Adipocyte (in vitro differentiated cells): ENCODE measurements around the gene CEP72.

ENCODE experiments used
- DNase-seq: peaks from one replicate; pipeline ENCODE4 v3.0.0-alpha.2; 2015; ENCODE audit warnings: low read depth
- H3K27me3 ChIP-seq: replicated peaks from 2 replicates; pipeline ENCODE4 v1.7.0; 2013; ENCODE audit warnings: mild to moderate bottlenecking, low read length, moderate library complexity; ENCODE audit not compliant: control insufficient read depth, insufficient read depth
- H3K36me3 ChIP-seq: 2 replicates; pipeline ENCODE4 v1.7.0; 2013; ENCODE audit warnings: low read length, mild to moderate bottlenecking, moderate library complexity; ENCODE audit not compliant: control insufficient read depth, insufficient read depth, severe bottlenecking
- H3K4me1 ChIP-seq: 2 replicates; pipeline ENCODE4 v1.7.0; 2013; ENCODE audit warnings: mild to moderate bottlenecking, low read length, moderate library complexity; ENCODE audit not compliant: control insufficient read depth, insufficient read depth
- H3K4me3 ChIP-seq: 2 replicates; pipeline ENCODE4 v1.7.0; 2013; ENCODE audit warnings: mild to moderate bottlenecking, low read length, moderate library complexity
- H3K9ac ChIP-seq: 2 replicates; pipeline ENCODE4 v1.7.0; 2013; ENCODE audit warnings: mild to moderate bottlenecking, low read length, moderate library complexity
- H3K9me3 ChIP-seq: 2 replicates; pipeline ENCODE4 v1.7.0; 2013; ENCODE audit warnings: mild to moderate bottlenecking, low read length, moderate library complexity; ENCODE audit not compliant: control insufficient read depth

CEP72 gene

GRCh38 chr5:664994-665360 is 52.8 kb downstream of the CEP72 start:
- Histone ChIP-seq H3K27me3 (no peaks in the 10 kb centered on the region), H3K9ac (no peak overlapping the region), H3K4me3 (no peak overlapping the region), H3K36me3 (no peaks in the 10 kb centered on the region), H3K4me1 (no peaks in the 10 kb centered on the region), H3K9me3 (no peaks in the 10 kb centered on the region)
- no peak for DNase-seq

DNA sequence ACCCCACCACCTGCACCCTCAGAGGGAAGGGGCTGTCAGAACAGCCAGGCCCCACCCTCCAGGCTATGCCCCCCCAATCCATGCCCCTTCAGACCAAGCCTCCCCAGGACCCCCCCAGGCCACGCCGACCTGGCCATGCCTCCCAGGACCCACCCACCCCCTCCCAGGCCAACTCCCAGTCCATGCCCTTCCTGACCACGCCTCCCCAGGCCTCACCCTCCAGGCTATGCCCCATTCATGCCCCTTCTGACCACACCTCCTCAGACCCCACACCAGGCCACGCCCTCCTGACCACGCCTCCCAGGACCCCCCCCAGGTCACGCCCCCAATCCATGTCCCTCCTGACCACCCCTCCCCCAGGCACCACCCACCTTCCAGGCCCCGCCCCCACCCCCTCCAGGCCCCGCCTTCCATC is 53.4 kb downstream of the CEP72 start:
- Histone ChIP-seq H3K36me3 (no peaks in the 10 kb centered on the region), H3K27me3 (no peaks in the 10 kb centered on the region), H3K4me1 (no peaks in the 10 kb centered on the region), H3K4me3 (no peak overlapping the region), H3K9ac (no peak overlapping the region), H3K9me3 (no peaks in the 10 kb centered on the region)
- no peak for DNase-seq

GRCh38 chr5:665956-666711 is 54.0 kb downstream of the CEP72 start:
- no peaks in the 10 kb centered on the region for H3K4me1 ChIP-seq
- no peaks in the 10 kb centered on the region for H3K9me3 ChIP-seq
- no peak overlapping the region for H3K4me3 ChIP-seq
- H3K27me3 ChIP-seq, result no peaks in the 10 kb centered on the region
- no peak overlapping the region for H3K9ac ChIP-seq
- H3K36me3 ChIP-seq, result no peaks in the 10 kb centered on the region
- DNase-seq, result no peak

DNA sequence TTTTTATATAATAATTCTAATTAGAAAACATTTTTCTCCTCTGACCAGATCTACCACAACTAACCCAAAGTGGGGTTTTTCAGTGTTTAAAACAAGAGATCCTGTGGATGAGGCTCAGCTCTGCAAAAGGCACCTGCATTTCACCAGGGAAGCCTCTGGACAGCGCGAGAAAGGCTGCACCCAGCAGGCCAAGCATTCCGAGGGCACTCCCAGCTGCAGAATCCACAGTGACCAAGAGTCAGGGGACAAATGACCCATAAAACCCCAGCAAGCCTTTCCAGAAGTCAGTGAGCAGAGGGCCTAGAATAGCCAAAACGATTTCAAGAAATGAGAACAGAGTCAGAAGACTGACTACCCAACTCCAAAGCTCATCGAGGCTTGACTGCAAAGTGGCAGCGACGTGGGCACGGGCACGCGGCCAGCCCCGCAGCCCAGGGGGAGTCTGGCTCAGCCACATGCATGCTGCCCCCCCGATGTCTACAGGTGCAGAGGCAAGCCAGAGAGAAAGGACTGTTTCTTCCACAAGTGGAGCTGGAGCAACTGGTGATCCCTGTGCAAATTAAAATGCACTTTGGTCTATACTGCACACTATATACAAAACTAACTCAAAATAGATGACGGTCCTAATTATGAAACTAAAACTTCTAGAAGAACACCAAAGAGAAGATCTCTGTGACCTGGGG is 54.8 kb downstream of the CEP72 start:
- no peaks in the 10 kb centered on the region for H3K9me3 ChIP-seq
- H3K9ac ChIP-seq, result no peak overlapping the region
- H3K4me1 ChIP-seq, result peaks cover 8% of the 10 kb centered on the region
- H3K36me3 ChIP-seq, result no peaks in the 10 kb centered on the region
- H3K27me3 ChIP-seq, result no peaks in the 10 kb centered on the region
- no peak overlapping the region for H3K4me3 ChIP-seq
- DNase-seq, result no peak

GRCh38 chr5:668283-668995 is 56.3 kb downstream of the CEP72 start:
- no peaks in the 10 kb centered on the region for H3K36me3 ChIP-seq
- H3K4me1 ChIP-seq, result peaks cover 16% of the 10 kb centered on the region
- no peaks in the 10 kb centered on the region for H3K9me3 ChIP-seq
- DNase-seq, result no peak
- H3K27me3 ChIP-seq, result peaks cover 13% of the 10 kb centered on the region
- no peak overlapping the region for H3K4me3 ChIP-seq
- H3K9ac ChIP-seq, result no peak overlapping the region

- Histone ChIP-seq H3K4me3 (no peak overlapping the region), H3K36me3 (no peaks in the 10 kb centered on the region), H3K4me1 (peaks cover 16% of the 10 kb centered on the region), H3K27me3 (peaks cover 21% of the 10 kb centered on the region), H3K9me3 (no peaks in the 10 kb centered on the region), H3K9ac (no peak overlapping the region)
- DNase-seq, result peak; percentile 25
Observed at GRCh38 chr5:669111-669841, 57.1 kb downstream of the CEP72 start.

- Histone ChIP-seq H3K4me1 (peaks cover 16% of the 10 kb centered on the region), H3K9ac (no peak overlapping the region), H3K4me3 (no peak overlapping the region), H3K9me3 (no peaks in the 10 kb centered on the region), H3K36me3 (no peaks in the 10 kb centered on the region), H3K27me3 (peaks cover 24% of the 10 kb centered on the region)
- DNase-seq, result no peak
Observed at GRCh38 chr5:669842-670395, 57.8 kb downstream of the CEP72 start.

GRCh38 chr5:670396-671270 is 58.5 kb downstream of the CEP72 start:
- Histone ChIP-seq H3K4me3 (no peak overlapping the region), H3K9me3 (no peaks in the 10 kb centered on the region), H3K27me3 (peaks cover 27% of the 10 kb centered on the region), H3K4me1 (peaks cover 16% of the 10 kb centered on the region), H3K9ac (no peak overlapping the region), H3K36me3 (no peaks in the 10 kb centered on the region)
- DNase-seq, result no peak

DNA sequence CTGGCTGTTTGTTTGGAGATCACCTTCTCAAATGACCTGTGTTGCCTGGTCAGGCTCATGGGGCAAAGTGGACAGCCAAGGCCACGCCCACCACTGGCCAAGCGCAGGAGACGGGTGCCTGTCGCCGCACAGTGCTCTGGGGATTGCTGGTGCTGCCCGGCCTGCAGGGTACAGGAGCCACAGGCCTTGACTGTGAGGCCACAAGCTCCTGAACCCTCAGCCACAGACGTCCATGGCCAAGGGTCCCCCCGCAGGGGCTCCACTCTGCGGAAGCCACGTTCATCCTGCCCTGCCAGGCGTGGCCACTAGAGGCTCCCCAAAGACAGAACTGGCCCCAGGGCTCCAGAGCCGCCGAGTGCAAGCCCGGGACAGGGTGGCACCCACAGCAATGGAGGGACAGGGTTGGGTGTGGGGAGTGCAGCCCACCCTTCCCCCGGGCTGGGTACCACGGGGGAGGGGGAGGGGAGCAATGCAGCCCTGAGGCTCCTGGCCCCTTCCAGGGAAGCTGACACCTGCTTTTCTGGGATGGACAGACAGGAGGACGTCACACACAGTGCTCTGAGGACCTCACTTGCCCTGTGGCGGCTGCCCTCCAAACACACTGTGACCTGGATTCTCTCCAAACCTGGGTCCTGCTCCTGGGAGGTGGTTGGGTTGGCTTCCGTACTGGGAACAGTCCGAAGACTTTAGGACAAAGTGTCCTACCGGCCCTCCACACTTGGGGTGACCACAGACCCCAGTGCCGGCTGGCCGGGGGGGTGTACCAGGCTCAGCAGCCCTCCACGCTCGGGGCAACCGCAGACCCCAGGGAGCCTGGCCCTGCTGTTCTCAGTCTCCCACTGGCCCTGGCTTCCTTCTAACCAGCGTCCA is 59.6 kb downstream of the CEP72 start:
- Histone ChIP-seq H3K27me3 (peaks cover 37% of the 10 kb centered on the region), H3K9ac (no peak overlapping the region), H3K4me1 (peaks cover 16% of the 10 kb centered on the region), H3K4me3 (peak overlapping the region; percentile 76), H3K9me3 (no peaks in the 10 kb centered on the region), H3K36me3 (no peaks in the 10 kb centered on the region)
- DNase-seq, result peak; percentile 77
